HG02610 (cell line): ENCODE data around the gene VDR.
A peak's percentile ranks its signal among the peaks of the same experiment; 100 is the strongest.

Source experiments
- ATAC-seq: cut with Tn5 transposase; IDR thresholded peaks from one replicate; pipeline ENCODE4 v1.9.1; 2021; ENCODE audit warnings: mild to moderate bottlenecking, moderate library complexity; ENCODE audit not compliant: unreplicated experiment

The VDR gene

DNA sequence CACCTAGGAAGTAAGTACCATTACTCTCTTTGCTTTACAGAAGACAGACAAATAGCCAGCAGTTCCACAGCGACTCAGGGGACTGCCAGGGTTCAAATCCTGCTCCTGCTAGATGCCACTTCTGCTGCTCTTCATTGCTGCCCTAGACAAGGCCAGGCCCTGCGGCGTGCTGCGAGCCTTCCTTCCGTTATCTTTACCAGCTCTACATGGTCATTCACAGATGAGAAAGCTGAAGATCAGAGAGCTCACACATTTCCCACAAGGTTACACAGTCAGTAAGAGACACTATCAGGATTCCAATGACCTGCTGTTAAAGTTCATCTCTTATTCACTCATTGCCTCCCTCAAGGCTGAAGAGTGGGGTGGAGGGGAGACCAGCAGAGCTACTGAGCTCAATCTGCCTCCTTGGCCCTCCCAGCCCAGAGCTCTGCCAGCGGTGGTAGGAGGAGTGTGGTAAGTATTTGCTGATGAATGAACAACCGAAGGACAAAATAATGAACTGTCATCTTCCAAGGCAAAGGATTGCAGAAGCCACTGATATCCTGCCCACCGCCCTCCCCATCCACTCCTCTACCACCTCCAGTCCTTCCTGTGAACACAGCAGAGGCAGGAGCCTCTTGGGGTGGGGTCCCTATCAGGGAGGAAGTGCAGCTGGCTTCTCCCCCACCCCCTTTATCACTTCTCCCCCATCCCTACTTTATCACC lies 70.4 kb downstream of the VDR start:
- no peak for ATAC-seq

DNA sequence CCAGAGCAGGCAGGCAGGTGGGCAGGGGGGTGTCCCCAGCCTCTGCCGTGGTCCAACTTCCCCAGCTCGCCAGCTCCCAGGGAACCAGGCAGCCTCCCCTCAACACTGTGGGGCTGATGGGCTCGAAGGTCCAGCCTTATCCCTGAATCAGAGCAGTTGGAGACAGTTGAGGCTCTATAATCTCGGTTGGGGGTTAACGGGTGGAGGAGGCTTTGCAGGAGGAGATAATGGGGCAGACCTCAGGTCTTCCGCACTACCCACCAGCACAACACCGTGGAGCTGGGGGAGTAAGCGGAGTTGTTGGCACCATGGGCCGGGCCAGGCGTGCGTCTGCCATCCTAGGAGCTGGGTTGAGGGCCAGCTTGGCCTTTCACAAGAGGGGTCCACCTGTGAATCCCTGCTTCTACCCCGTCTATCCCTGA lies 71.2 kb downstream of the VDR start:
- ATAC-seq, result no peak

DNA sequence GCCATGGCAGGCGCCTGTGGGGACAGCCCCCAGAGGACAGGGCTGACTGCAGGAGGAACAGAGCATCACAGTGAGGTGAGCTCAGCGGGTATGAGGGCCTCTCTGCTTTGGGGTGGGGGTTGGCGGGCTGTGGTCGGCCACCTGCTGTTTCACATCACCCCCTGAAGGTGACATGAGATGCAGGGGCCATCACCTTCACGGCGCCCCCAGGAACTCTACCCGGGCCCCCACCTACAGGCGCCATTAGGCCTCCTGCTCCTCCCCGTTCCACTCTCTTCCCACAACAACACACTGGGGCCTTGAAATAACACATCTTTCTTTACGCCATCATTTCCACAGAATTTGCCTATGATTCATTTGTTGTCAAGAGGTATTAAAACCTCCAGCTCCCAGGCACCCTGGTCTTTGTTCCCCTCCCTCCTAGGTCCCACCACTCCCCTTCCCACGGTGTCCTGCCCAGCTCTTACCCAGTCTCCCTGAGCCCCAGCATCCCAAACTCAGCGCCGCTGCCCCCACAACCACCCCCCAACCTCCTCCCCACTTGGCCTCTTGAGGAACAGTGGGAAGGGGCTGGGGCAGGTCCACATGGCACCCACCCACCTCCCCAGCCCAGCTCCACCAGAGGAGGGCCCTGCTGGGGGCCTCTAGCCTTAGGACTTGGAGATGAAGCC lies 72.4 kb downstream of the VDR start:
- ATAC-seq, result no peak

DNA sequence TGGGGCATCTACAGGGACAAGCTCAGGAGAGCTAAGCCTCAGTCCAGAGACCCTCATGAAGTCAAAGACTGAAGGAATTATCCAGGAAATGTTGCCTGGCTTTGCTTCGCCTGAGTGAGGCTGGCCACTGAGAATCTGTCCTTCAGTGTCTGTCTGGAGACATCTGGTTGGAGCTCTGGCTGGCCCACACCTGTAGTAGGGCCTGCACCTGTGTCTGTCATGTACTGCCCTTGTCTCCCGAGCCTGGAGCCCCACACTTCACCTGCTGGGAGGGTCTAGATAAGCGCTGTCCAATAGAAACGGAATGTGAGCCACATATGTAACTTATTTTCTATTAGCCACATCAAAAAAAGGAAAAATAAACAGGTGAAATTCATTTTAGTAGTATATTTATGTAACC lies 75.2 kb downstream of the VDR start:
- no peak for ATAC-seq

DNA sequence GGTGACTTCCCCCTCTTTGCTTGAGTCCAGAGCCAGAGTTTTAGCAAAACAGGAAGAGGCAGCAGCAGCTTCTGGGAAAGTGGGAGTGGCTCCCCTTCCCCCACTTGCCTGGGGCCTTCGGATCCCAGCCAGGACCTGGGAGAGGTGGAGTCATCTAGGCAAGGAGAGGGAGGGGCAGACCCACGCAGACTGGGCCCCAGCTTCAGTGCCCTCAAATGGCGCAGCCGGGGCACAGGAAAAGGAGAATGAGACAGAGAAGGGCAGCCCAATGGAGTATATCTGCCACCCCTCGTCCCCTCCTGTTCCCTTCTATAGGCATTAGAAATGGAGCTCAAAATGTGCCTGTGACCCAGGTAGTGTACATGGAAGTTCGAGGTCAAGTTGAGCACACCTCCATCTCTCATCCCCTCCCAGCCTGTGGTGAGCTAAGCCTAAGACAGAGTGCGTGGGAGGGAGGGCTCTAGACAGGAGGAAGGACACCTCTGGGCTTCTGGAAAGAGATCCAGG lies 75.8 kb downstream of the VDR start:
- ATAC-seq, result no peak

DNA sequence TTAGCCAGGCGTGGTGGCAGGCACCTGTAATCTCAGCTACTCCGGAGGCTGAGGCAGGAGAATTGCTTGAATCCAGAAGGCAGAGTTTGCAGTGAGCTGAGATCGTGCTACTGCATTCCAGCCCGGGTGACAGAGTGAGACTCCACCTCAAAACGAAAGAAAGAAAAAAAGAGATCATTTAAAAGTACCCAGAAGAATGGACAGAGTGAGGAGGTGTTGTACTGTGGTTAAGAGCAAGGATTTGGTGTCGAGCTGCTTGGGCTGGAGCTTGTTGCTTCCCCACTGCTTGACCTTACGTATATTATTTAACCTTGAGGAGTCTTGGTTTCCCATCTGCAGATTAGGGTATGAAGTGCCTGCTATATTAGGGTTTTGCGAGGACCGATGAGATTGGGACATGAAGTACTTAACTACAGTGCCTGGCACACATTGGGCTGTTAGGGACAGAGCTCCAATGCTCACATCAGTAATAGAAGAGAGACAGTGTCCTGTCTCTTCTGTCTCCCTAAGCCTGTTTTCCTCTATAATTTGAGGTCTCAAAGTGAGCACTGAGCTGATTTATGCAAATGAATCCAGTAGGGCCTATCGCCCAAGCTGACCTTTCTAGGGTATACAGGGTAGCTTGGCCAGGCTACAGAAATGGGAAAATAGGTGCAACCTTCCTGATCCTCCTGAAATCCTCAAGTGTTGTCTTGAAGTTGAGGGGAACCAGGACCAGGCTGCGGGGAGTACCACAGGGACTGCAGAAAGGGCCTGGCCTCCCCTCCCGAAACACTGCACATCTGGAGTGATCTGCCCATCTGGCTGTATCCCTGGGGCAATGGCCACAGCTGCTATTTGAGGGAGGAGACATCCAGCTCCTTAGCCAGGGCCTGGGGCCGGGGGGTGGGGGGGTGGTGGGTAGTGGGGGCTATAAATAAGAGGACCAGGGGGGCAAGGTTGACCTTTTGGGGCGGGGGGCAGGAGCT lies 76.5 kb downstream of the VDR start:
- no peak for ATAC-seq

DNA sequence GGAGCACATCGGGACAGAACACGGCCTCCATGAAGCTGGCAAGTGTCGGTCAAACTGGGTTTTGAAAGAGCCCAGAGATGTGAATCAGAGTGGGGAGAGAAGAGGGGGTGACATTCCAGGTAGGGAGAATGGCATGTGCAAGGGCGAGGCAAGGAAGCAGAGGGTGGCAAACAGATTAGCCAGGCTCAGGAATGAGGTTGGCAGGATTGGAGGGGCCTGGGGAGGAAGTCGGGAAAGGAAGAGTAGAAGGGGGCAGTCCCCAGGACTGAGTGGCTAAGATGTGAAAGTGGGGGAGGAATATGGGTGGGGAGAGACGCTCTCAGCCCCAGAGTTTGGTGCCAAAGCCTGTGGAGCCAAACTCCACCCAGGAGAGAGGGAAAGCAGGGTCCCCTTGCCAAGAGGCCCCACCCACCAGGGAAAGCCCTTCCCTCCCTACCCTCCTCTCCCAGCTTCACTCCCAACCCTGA lies 79.6 kb downstream of the VDR start:
- ATAC-seq, result no peak

DNA sequence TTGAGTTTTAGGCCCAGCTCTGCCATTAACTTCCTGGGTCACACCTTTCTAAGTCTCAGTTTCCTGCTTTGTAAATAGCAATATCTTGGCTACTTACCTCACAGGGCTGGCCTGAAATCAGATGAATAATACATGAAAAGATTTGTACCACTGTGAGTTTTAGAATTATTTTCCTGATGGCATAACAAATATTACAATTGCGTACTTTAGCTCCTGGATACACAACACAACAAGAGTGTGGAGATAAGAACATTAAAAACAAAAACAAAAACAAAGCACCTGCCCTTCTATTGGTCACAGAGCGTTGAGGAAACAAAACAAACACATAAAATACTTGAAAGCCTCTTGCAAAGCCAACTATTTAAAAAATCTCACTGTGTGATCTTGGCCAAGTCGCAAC lies 80.2 kb downstream of the VDR start:
- ATAC-seq, result no peak

DNA sequence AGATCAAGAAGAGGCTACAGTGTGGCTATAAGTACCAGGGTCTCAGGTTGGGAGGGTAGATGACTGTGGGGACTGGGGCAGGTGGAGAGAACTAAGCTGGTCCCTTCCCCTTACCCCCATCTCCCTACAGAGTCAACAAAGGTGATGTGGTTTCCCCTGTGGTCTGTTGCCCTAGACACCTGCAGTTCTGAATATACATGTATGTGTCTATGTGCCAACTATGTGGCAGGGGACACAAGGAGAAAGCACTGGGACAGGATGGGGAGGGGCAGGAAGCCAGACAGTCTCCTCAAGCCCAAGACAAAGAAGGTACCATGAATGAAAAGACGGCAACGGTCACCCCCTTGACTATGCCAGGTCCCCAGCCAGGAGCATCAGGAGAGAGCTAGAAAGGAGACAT lies 80.6 kb downstream of the VDR start:
- ATAC-seq, result no peak

DNA sequence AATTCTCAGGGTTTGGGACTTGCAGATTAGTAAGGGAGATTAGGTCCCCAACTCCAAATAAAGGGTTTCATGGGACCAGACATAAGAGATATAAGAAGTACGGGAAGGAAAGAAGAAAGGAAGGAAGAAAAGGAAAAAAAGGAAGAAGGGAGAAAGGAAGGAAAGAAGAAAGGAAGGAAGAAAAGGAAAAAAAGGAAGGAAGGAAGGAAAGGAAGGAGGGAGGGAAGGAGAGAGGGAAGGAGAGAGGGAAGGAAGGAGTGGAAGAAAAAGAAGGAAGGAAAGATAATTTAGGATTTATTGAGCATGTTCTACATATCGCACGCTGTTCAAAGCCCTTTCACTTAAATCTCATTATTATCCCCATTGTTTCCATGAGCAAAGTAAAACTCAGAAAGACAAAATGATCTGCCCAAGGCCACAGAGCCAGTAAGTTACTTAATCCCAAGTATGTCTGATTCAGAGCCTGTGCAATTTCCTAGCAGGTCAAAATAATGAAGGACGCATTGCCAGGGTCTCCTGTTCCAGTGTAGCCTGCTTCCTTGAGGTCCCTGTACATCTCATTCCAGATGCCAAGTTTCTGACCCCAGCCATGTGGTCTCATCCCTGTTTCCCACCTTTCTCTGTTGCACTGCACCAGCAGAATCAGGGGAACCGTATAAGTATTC lies 81.2 kb downstream of the VDR start:
- no peak for ATAC-seq

DNA sequence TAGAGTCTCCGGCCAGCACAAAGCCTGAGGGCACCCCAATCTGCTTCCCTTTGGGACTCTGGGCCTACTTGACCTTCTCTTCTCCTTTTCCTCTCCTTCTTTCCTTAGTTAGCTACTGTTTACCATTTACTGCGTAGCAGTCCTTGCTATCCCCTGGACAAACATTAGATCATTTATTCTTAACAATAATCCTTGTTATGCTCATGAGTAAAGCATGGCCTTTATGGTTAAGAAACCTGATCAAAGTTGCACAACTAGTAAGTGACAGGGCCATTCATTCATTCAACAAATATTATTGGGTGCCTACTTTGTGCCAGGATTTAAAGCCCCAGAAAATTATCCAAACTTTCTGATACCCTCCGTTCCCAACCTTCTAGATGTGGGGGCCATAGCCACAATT lies 81.9 kb downstream of the VDR start:
- ATAC-seq, result no peak

DNA sequence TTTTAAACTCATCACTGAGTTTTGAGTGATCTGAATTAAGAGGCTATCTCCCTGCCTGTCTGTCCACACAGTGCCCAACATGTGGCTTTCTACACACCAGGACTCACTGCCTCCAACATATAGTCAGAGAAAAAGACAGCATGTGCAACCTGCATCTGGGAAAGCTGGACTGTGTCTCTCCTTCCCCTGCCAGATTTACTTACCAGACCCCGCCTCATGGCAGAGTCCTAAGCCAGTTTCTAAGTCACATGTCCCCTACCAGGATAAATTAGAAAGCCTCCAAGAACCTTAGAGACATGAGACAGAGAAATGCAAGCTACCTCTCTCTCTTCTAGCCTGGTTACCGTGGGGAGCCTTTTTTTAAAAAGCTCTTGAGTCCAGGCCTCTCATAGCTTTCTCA lies 82.4 kb downstream of the VDR start:
- ATAC-seq, result no peak

DNA sequence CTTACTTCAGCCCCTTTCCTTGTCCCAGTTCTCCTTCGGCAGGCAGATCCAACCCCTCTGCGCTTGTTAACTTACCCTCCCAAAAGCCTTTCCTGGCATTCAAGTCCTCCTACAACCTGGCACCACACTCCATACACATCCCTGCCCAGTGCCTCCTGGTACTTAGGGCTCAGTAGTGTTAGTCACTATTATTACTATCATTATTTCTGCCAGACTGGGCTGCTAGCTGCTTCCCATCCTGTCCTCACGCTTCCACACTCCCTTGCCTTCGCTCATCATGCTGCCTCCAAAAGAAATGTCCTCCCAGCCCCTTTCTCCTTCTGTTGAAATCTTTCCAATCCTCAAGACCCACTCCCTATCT lies 83.5 kb downstream of the VDR start:
- ATAC-seq, result no peak

DNA sequence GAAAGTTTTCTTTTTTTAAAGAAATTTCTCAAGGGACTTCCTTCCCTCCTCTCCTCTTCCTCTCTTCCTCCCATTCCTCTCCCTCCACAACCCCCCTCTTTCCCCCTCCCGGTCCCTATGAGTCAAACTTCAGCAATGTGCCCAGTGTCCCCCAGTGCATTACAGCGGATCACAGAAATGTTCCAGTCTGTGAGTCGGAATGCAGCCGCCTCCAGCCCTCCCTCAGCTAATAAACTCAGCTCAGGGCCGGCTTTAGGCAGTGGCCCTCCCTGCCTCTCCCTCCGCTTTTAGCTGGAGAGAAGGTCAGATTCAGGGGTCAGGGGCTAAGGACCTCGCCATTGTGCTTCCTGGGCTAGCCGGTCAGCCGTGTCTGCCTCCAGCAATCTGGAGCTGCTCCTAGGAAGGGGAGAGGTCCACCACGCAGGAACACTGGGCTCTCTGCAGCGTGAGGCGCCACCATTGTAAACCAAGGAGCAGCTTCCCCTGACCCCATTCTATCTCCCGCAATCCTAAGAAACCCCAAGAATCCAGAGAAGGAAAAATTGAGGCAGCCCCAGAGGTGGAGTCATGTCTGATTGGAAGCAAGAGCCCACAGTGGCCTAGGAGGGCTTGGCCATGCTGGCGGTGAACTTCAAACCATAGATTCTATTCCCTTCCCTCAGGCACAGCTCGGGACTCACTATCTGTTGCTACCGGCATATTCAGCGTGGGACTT lies 84.0 kb downstream of the VDR start:
- no peak for ATAC-seq

DNA sequence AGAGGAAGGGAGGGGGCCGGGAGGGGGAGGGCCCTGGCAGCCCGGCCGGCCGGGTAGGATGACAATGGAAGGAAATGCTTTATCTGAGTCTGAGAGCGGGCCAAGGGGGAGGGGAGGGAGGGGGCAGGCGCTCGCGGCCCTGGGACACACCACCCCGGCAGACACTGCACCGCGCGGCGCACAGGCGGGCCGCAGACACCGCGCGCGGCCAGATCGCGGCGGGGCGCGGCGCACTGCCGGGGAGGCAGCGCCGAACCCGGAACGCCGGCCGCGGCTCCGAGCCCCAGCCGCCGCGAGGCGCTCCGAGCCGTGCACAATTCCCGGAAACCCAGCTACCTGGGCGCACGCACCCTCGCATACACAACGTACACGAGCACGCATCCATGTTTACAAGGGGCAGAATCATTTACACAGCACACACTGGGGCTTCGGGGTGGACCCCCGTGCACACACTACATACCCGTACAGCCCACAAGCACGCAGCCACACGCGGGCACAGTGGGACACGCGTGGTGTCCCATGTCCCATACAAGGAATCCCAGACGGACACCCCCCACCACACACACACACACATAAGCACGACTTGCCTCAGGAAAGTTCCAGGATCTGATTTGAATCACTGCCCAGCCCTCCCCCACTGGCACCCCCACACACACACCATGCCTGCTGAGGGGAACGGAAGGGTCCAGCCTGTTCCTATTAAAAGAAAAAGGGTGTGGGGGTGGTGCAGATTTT lies 84.7 kb downstream of the VDR start, which contains the start of gene HDAC7:
TSS of gene HDAC7 (minus strand) at position 8 of the 735 bp plus-strand sequence. CDS start 118 bp downstream, outside the sequence.
- ATAC-seq, result peak; percentile 33

DNA sequence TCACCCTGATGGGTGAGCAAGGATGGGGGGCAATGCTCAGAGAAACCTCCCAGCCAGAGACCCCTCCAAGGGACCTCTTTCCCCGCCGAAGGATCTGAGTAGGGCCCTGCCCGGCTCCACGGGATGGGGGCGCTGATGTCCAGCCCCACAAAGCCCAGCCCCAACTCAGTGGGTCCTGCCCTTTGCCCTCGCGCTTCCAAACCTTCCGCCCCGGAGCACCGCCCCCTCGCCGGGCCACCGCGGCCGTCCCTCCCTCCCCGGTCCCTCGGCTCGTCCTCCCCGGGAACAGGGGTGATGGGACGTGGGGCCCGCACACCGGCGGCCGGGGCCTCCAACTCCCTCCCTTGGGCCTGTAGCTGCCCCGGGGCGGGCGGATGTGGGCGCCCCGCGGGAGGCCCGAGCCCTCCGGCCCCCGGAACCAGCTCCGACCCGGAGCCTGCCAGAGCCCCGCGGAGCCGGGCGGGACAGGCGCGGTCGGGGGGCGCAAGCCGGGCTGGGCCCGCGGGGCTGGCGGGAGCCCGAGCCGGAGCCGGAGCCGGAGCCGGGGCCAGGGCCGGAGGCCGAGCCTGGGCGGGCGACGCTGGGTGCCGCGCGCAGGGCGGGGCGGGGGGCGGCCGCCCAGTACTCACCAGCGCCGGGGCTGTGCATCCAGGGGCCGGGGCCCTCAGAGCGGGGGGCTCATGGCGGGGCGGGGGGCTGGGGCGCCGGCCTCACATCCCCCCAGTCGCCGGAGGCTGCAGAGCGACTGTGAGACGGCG lies 85.5 kb downstream of the VDR start:
- ATAC-seq, result peak; percentile 26

DNA sequence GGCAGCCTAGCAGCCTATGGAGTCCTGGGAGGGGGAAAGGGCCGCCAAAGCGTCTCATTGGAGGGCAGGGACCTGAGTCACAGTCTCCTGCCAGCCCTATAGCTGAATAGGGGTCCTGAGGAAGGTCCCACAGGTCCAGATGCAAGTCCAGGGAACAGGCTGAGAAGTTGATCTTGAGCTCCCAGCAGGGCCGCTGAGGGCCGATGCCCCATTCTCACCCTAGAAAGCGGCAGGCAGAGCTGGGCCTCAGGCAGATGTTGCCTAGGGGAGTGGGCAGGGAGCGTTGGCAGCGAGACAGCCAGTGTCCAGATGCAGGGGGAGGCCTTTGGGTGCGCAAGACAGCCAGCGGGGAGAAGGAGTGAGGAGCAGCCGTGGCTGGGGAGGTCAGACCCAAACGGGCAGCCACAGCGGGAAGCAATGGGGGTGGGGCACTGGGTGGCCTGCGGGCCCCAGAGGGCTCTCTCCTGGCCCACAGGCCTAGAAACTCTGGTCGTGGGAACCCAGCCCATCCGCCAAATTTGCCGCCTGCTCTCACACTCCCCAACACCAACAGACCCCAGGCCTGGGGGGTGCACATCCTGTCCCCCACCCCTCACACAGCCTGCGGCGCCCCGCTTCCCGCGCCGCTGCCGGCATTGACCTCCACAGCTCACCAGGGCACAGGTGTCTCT lies 86.2 kb downstream of the VDR start:
- ATAC-seq, result peak; percentile 8

DNA sequence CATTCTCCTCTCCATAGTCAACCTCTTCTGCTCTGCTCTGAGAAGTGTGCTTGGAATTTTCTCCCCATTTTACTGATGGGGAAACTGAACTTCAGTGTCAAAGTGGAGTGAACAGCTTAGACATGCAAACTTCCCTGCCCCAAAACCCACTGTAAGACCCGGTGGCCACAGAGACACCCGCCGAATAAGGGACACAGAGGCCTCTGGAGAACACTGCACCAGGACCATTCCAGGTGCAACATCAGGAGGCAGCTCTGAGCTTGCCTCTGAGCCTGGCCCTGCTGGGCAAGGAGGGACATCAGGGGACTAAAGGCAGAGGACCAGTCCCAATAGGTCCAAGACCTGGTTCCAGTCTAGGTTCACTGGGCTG lies 86.8 kb downstream of the VDR start:
- ATAC-seq, result no peak
